ENCODE data around the gene TTC33. TPM values are rescaled to one million over a fixed set of nuclear protein-coding genes. Genes with fewer than 3 reads are reported as not detected.

Gene TTC33
- total RNA-seq, 1 experiment from 2014 or later = 30.2 TPM

DNA sequence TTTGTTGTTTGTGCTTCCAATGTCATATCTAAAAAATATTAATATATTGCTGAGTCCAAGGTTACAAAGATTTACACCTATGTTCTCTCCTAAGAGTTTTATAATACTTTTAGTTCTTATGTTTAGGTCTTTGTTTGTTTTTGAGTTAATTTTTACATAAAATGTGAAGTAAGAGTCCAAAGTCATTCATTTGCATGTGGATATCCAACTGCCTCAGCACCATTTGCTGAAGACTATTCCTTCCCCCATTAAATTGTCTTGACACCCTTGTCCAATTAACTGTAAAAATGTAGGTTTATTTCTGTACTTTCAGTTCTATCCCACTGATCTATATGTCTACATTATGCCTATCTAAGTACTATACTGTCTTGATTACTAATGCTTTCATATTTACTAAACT, 35.7 kb downstream of the TTC33 start:
- POLR2A ChIA-PET (ENCODE audit: unreplicated experiment) = no interaction called here
- no peaks in the 10 kb centered on the region for H3F3A ChIP-seq (ENCODE audit: insufficient read depth, low read depth)
- BruUV-seq (replicated peaks) = no TSS peak
- H3K27me3 ChIP-seq (ENCODE audit: insufficient read depth, low read depth) = no peaks in the 10 kb centered on the region
- no peaks in the 10 kb centered on the region for H3K9me3 ChIP-seq (ENCODE audit: insufficient read depth, low read depth)
- no peaks in the 10 kb centered on the region; the same call in 1 of the 2 replicates for H3K9me2 ChIP-seq (ENCODE audit: insufficient read depth)
- H3K4me2 ChIP-seq = no peak overlapping the region
- H2AFZ ChIP-seq = no peak overlapping the region
- 0 out of 2 replicates have a peak, but pooled peaks cover 4% of the 10 kb centered on the region for H3K36me3 ChIP-seq (ENCODE audit: low read depth)
- CTCF ChIA-PET = no interaction called here
- H3K4me1 ChIP-seq (replicated peaks; ENCODE audit: insufficient read depth) = peaks cover 14% of the 10 kb centered on the region
- no peak overlapping the region for H3K4me3 ChIP-seq
- H4K20me1 ChIP-seq (ENCODE audit: insufficient read depth) = 0 out of 2 replicates have a peak, but pooled peaks cover 3% of the 10 kb centered on the region
- TF ChIP-seq EZH2 (IDR thresholded peaks at IDR 0.05; ENCODE audit: low read depth) = no peak
- TF ChIP-seq, protein P1, sequence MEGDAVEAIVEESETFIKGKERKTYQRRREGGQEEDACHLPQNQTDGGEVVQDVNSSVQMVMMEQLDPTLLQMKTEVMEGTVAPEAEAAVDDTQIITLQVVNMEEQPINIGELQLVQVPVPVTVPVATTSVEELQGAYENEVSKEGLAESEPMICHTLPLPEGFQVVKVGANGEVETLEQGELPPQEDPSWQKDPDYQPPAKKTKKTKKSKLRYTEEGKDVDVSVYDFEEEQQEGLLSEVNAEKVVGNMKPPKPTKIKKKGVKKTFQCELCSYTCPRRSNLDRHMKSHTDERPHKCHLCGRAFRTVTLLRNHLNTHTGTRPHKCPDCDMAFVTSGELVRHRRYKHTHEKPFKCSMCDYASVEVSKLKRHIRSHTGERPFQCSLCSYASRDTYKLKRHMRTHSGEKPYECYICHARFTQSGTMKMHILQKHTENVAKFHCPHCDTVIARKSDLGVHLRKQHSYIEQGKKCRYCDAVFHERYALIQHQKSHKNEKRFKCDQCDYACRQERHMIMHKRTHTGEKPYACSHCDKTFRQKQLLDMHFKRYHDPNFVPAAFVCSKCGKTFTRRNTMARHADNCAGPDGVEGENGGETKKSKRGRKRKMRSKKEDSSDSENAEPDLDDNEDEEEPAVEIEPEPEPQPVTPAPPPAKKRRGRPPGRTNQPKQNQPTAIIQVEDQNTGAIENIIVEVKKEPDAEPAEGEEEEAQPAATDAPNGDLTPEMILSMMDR (conservative IDR thresholded peaks at IDR 0.05) = no peak
- no peaks in the 10 kb centered on the region for H3K79me2 ChIP-seq (ENCODE audit: low read depth)
- intact Hi-C loops (cut with micrococcal nuclease; ENCODE audit: unreplicated experiment) = no loop called here
- no peak overlapping the region for H3K27ac ChIP-seq
- DNase-seq = no peak

GRCh38 chr5:40717281-40717680, 38.5 kb downstream of the TTC33 start:
- intact Hi-C loops (cut with micrococcal nuclease; ENCODE audit: unreplicated experiment) = no loop called here
- no peaks in the 10 kb centered on the region for H3K9me3 ChIP-seq (ENCODE audit: insufficient read depth, low read depth)
- CTCF ChIA-PET = interaction anchor here (0.7 kb wide), 2 partner anchors 73 to 1118 kb away, joined by 3 to 5 read pairs; no protein-coding TSS in a partner anchor
- H3K4me1 ChIP-seq (replicated peaks; ENCODE audit: insufficient read depth) = peaks cover 17% of the 10 kb centered on the region
- H3K9me2 ChIP-seq (ENCODE audit: insufficient read depth) = no peaks in the 10 kb centered on the region; the same call in 1 of the 2 replicates
- H4K20me1 ChIP-seq (ENCODE audit: insufficient read depth) = 0 out of 2 replicates have a peak, but pooled peaks cover 3% of the 10 kb centered on the region
- H3K36me3 ChIP-seq (ENCODE audit: low read depth) = 0 out of 2 replicates have a peak, but pooled peaks cover 4% of the 10 kb centered on the region
- H3K79me2 ChIP-seq (ENCODE audit: low read depth) = no peaks in the 10 kb centered on the region
- no peak overlapping the region for H2AFZ ChIP-seq
- POLR2A ChIA-PET (ENCODE audit: unreplicated experiment) = interaction anchor here (0.6 to 0.7 kb wide), 2 partner anchors 33 to 141 kb away, joined by 3 to 20 read pairs; no protein-coding TSS in a partner anchor
- no peak for TF ChIP-seq EZH2 (IDR thresholded peaks at IDR 0.05; ENCODE audit: low read depth)
- TF ChIP-seq, protein P1 (conservative IDR thresholded peaks at IDR 0.05) = no peak
- H3F3A ChIP-seq (ENCODE audit: insufficient read depth, low read depth) = no peaks in the 10 kb centered on the region
- no peaks in the 10 kb centered on the region for H3K27me3 ChIP-seq (ENCODE audit: insufficient read depth, low read depth)
- no peak overlapping the region for H3K4me3 ChIP-seq
- no TSS peak for BruUV-seq (replicated peaks)
- no peak overlapping the region for H3K27ac ChIP-seq
- H3K4me2 ChIP-seq = no peak overlapping the region
- DNase-seq = no peak

- H3K9me2 ChIP-seq (ENCODE audit: insufficient read depth) = no peaks in the 10 kb centered on the region; the same call in 1 of the 2 replicates
- 0 out of 2 replicates have a peak, but pooled peaks cover 3% of the 10 kb centered on the region for H4K20me1 ChIP-seq (ENCODE audit: insufficient read depth)
- no peak for DNase-seq
- H3K9me3 ChIP-seq (ENCODE audit: insufficient read depth, low read depth) = no peaks in the 10 kb centered on the region
- H3F3A ChIP-seq (ENCODE audit: insufficient read depth, low read depth) = no peaks in the 10 kb centered on the region
- 0 out of 2 replicates have a peak, but pooled peaks cover 4% of the 10 kb centered on the region for H3K36me3 ChIP-seq (ENCODE audit: low read depth)
- no peak overlapping the region for H3K27ac ChIP-seq
- TF ChIP-seq EZH2 (IDR thresholded peaks at IDR 0.05; ENCODE audit: low read depth) = no peak
- TF ChIP-seq, protein P1 (conservative IDR thresholded peaks at IDR 0.05) = no peak
- CTCF ChIA-PET = no interaction called here
- H3K27me3 ChIP-seq (ENCODE audit: insufficient read depth, low read depth) = no peaks in the 10 kb centered on the region
- no peak overlapping the region for H3K4me2 ChIP-seq
- intact Hi-C loops (cut with micrococcal nuclease; ENCODE audit: unreplicated experiment) = no loop called here
- H3K4me3 ChIP-seq = no peak overlapping the region
- no TSS peak for BruUV-seq (replicated peaks)
- peaks cover 17% of the 10 kb centered on the region for H3K4me1 ChIP-seq (replicated peaks; ENCODE audit: insufficient read depth)
- POLR2A ChIA-PET (ENCODE audit: unreplicated experiment) = interaction anchor here (0.6 kb wide), 1 partner anchor 32 kb away, joined by 3 read pairs; no protein-coding TSS in a partner anchor
- H2AFZ ChIP-seq = no peak overlapping the region
- H3K79me2 ChIP-seq (ENCODE audit: low read depth) = no peaks in the 10 kb centered on the region
Observed at GRCh38 chr5:40716590-40716989, 39.2 kb downstream of the TTC33 start.
